Measurements from ENCODE around the gene NT5C1A.

DNA sequence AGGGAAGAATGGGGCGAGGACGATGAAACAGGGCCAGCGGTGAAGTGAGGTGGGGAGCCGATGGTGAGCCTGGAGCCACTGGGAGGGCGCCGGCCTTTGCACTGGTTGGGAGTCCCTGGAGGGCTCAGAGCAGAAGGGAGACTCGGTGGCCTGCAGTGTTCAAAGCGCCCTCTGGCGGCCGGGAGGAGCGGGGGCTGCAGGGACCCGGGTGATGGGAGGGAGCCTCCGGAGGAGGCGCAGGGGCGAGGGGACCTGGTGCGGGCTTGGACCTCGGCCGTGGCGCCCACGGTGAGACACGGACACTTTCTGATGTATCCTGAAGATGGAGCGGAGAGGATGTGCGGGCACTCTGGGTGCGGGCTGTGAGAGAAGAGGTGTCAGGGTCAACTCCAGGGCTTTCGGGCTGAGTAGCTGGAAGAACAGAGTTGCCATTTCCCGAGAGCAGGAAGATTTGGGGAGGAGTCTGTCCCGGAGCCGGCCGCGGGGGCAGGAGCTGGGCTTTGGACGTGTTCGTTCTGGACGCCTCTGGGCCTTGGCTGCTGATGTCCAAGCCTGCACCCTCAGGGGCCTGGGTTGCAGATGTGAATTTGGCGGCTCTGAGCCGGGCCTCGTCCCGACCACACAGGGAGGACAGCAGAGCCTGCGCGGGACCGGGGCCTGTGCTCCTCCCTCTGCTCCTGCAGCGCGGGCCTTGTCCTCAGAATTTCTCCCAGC lies 62.1 kb downstream of the NT5C1A start:
- no peak for TF ChIP-seq GATA2 (IDR thresholded peaks at IDR 0.05; ENCODE audit: low read depth, low read length)
- no peak for TF ChIP-seq GATA3 (IDR thresholded peaks at IDR 0.05; ENCODE audit: low read depth, low read length)
